K562 (cell line): ENCODE results near the gene SLC39A13. TPM values are rescaled to one million over a fixed set of nuclear protein-coding genes. Genes with fewer than 3 reads are reported as not detected.

ENCODE experiments used
- ATAC-seq: fragments of 200-7000 bp; cut with Tn5 transposase; 3 replicates; pipeline ENCODE4 v1.9.1; 2020; ENCODE audit warnings: moderate library complexity
- BruUV-seq: library from RNA; stranded (reverse); fragments of 400-500 nt; replicated peaks from 2 replicates; lab custom pipeline; 2021; lab: Mats Ljungman, UMichigan
- CTCF ChIA-PET: fragments of 300-600 bp; formaldehyde crosslinking; extraction: SDS; loops from one replicate; lab custom pipeline; 2021; ENCODE audit warnings: low intra/inter-chr PET ratio; lab: Yijun Ruan, JAX
- POLR2A ChIA-PET: fragments of 300-600, 350-650 bp; sonication (Branson Sonifier 250); formaldehyde crosslinking; extraction: SDS; loops from one replicate; lab custom pipeline; 2021; ENCODE audit warnings: antibody characterized with exemption, inconsistent platforms; lab: Yijun Ruan, JAX
- DNase-seq, 4 experiments: peaks; one replicate each; pipeline versions ENCODE4 v3.0.0 to v3.0.0-alpha.2; 2011 to 2018; ENCODE audit warnings: low spot score in 3 of 4, mixed read lengths in 3 of 4; ENCODE audit errors: extremely low read depth in 1 of 4
- FAIRE-seq: peaks from 2 replicates; lab custom pipeline; 2011; peaks lifted over from hg19 to GRCh38; lab: Jason Lieb, UNC
- H2AFZ ChIP-seq: 2 replicates; pipeline ENCODE4 v1.6.0; 2011; ENCODE audit warnings: low read depth, low read length, control low read depth, inconsistent platforms
- H3K27ac ChIP-seq: fragments of 200-600 bp; 3 replicates; pipeline ENCODE4 v1.8.0; 2011; ENCODE audit warnings: low read depth, mild to moderate bottlenecking, control low read depth, inconsistent platforms, low read length, moderate library complexity, mixed read lengths; ENCODE audit errors: extremely low read depth
- H3K27me3 ChIP-seq, 2 experiments: fragments of 300-600 bp in 1 of 2; 2 replicates in 1 of 2; 3 replicates in 1 of 2; pipeline versions ENCODE4 v1.6.0 to v1.8.0; 2011; ENCODE audit warnings: inconsistent platforms in 2 of 2, low read length in 2 of 2, mild to moderate bottlenecking in 1 of 2, mixed read lengths in 1 of 2, moderate library complexity in 1 of 2; ENCODE audit not compliant: control insufficient read depth in 2 of 2, insufficient read depth in 2 of 2
- H3K36me3 ChIP-seq: fragments of 300-600 bp; 3 replicates; pipeline ENCODE4 v1.8.0; 2011; ENCODE audit warnings: mild to moderate bottlenecking, low read length, inconsistent platforms; ENCODE audit not compliant: control insufficient read depth, insufficient read depth
- H3K4me1 ChIP-seq, 2 experiments: fragments of 200-600 bp in 1 of 2; replicated peaks in 1 of 2; 2 replicates in 1 of 2; 3 replicates in 1 of 2; pipeline versions ENCODE4 v1.5.1 to v1.8.0; 2011; ENCODE audit warnings: inconsistent platforms in 2 of 2, low read length in 2 of 2, mild to moderate bottlenecking in 1 of 2, mixed read lengths in 1 of 2, moderate library complexity in 1 of 2; ENCODE audit not compliant: control insufficient read depth in 2 of 2, insufficient read depth in 2 of 2
- H3K4me2 ChIP-seq: 2 replicates; pipeline ENCODE4 v1.6.1; 2011; ENCODE audit warnings: low read length, control low read depth, inconsistent platforms, mixed read lengths; ENCODE audit not compliant: insufficient read depth
- H3K4me3 ChIP-seq: fragments of 200-600 bp; sonication (generic), shearing (Covaris generic); 2 replicates; pipeline ENCODE4 v1.5.1; 2016; ENCODE audit warnings: control low read depth, inconsistent platforms
- H3K79me2 ChIP-seq: fragments of 200-600 bp; 3 replicates; pipeline ENCODE4 v1.8.0; 2011; ENCODE audit warnings: low read length, inconsistent platforms; ENCODE audit not compliant: control insufficient read depth, insufficient read depth
- H3K9ac ChIP-seq, 2 experiments: 2 replicates each; pipeline versions ENCODE4 v1.6.0 to v1.6.1; 2011; ENCODE audit warnings: low read depth in 2 of 2, low read length in 2 of 2, control low read depth in 1 of 2, inconsistent platforms in 1 of 2, mild to moderate bottlenecking in 1 of 2, mixed read lengths in 1 of 2; ENCODE audit not compliant: insufficient read depth in 1 of 2
- H3K9me1 ChIP-seq: one replicate; pipeline ENCODE4 v1.6.0; 2011; ENCODE audit warnings: inconsistent platforms, mild to moderate bottlenecking, low read length, moderate library complexity; ENCODE audit not compliant: control insufficient read depth, insufficient read depth
- H3K9me3 ChIP-seq: replicated peaks from 2 replicates; pipeline ENCODE4 v1.5.1; 2011; ENCODE audit warnings: low read depth, low read length, inconsistent platforms; ENCODE audit not compliant: control insufficient read depth, insufficient read depth
- H4K20me1 ChIP-seq: replicated peaks from 2 replicates; pipeline ENCODE4 v1.6.1; 2011; ENCODE audit warnings: low read length, inconsistent platforms, mixed read lengths; ENCODE audit not compliant: control insufficient read depth, insufficient read depth
- CBFA2T3 ChIP-seq: fragments of 450-650 bp; IDR thresholded peaks from 2 replicates; pipeline ENCODE4 v1.6.1; 2017
- MEIS2 ChIP-seq: fragments of 450-650 bp; IDR thresholded peaks from 2 replicates; pipeline ENCODE4 v1.6.1; 2014; ENCODE audit warnings: mild to moderate bottlenecking; ENCODE audit not compliant: partially characterized antibody
- NR0B1 ChIP-seq: fragments of 450-650 bp; IDR thresholded peaks from one replicate; pipeline ENCODE4 v1.6.1; 2018; ENCODE audit warnings: mild to moderate bottlenecking, moderate library complexity; ENCODE audit not compliant: partially characterized antibody
- TAF7 ChIP-seq: fragments of 450-650 bp; IDR thresholded peaks from 2 replicates; pipeline ENCODE4 v1.6.1; 2016; ENCODE audit warnings: missing genetic modification characterization, missing compliant biosample characterization
- ZBTB33 ChIP-seq: sonication (generic); formaldehyde crosslinking; IDR thresholded peaks from 2 replicates; pipeline ENCODE4 v1.8.1; 2023; ENCODE audit warnings: mild to moderate bottlenecking, missing genetic modification reagents
- WGBS: fragments of 100-300 bp; shearing (Covaris generic); methylation state at CpG from one replicate; pipeline ENCODE4 v1.1.6; 2016; ENCODE audit warnings: low coverage, mixed read lengths; ENCODE audit not compliant: insufficient coverage; ENCODE audit errors: missing lambda C conversion rate; 5-methylcytosine and 5-hydroxymethylcytosine counted together
- in situ Hi-C: fragments of 300-500 bp; cut with MboI; formaldehyde crosslinking; loops from 4 replicates; pipeline ENCODE4 v1.15.0; 2018; ENCODE audit warnings: inconsistent platforms, mixed read lengths
- intact Hi-C: fragments of 100-400 bp; cut with micrococcal nuclease; formaldehyde crosslinking; loops from 2 replicates; pipeline ENCODE4 v1.14.2; 2022
- polyA plus RNA-seq, 8 experiments: library from polyadenylated mRNA; depleted of rRNA in 4 of 8; stranded (reverse) in 5 of 8; unstranded in 3 of 8; fragments of >200 nt; fragmentation: Nextera tagmentation in 2 of 8; fragmentation: Illumina TruSeq in 1 of 8; extraction: Ambion mirVana in 2 of 8; extraction: Trizol in 1 of 8; gene quantifications; 2 replicates each; pipeline versions ENCODE4 v1.2.1 to v1.2.3, GENCODE V29; 2011 to 2014; ENCODE audit warnings: inconsistent platforms in 1 of 8, missing spikeins in 1 of 8
- total RNA-seq, 7 experiments: library from RNA; depleted of rRNA in 6 of 7; stranded (reverse); fragments of >200 nt in 6 of 7; fragmentation: Illumina TruSeq in 2 of 7; extraction: Trizol in 2 of 7; gene quantifications; 2 replicates each; pipeline versions ENCODE4 v1.2.1 to v1.2.3, GENCODE V29; 2011 to 2021; ENCODE audit warnings: low replicate concordance in 1 of 7

Gene SLC39A13
- total and polyA plus RNA-seq, 9 of the 15 experiments (the other 6 are each of a cell fraction or from before 2014, with no cell fraction given), result 0.17 to 15.9 (median 3.2) TPM

GRCh38 chr11:47437746-47438418, 29.5 kb downstream of the SLC39A13 start:
- H3K27ac ChIP-seq, result no peak overlapping the region
- H3K9ac ChIP-seq, result peak overlapping the region in 1 of 2 experiments; percentile 37; a peak in 1 of 4 replicates
- intact Hi-C loops, result no loop called here
- in situ Hi-C loops, result no loop called here
- no peak for DNase-seq
- no peaks in the 10 kb centered on the region for H3K9me1 ChIP-seq
- FAIRE-seq, result no peak
- TF ChIP-seq MEIS2, result no peak
- no peak for TF ChIP-seq TAF7 (tag)
- no peak for TF ChIP-seq CBFA2T3
- no peak overlapping the region for H2AFZ ChIP-seq
- no peaks in the 10 kb centered on the region for H3K79me2 ChIP-seq
- no peak overlapping the region for H3K4me3 ChIP-seq
- peak; percentile 28; the same call in 2 of the 3 replicates for ATAC-seq
- H3K4me2 ChIP-seq, result no peak overlapping the region
- H3K9me3 ChIP-seq, result no peaks in the 10 kb centered on the region
- 41% methylated on average over 12 of the region's 16 CpGs for WGBS
- H4K20me1 ChIP-seq, result no peaks in the 10 kb centered on the region
- no peaks in the 10 kb centered on the region for H3K36me3 ChIP-seq
- POLR2A ChIA-PET, result interaction anchor here (1.1 kb wide), 1 partner anchor 12 kb away, joined by 3 read pairs; the partner anchor contains the start of gene PSMC3
- no peaks in the 10 kb centered on the region for H3K27me3 ChIP-seq
- peaks cover 0 to 9% of the 10 kb centered on the region in 2 experiments; a peak in 2 of 5 replicates for H3K4me1 ChIP-seq
- BruUV-seq, result no TSS peak
- CTCF ChIA-PET, result no interaction called here

- no peak overlapping the region for H3K4me2 ChIP-seq
- no peak overlapping the region for H2AFZ ChIP-seq
- H3K27me3 ChIP-seq, result no peaks in the 10 kb centered on the region
- ChIA-PET CTCF (no interaction called here), POLR2A (interaction anchor here (0.5 kb wide), 1 partner anchor 437 kb away, joined by 3 read pairs; no protein-coding TSS in a partner anchor)
- TF ChIP-seq ZBTB33 (peak; percentile 88), NR0B1 (no peak)
- H3K4me1 ChIP-seq, result peaks cover 0 to 9% of the 10 kb centered on the region in 2 experiments; a peak in 2 of 5 replicates
- H4K20me1 ChIP-seq, result no peaks in the 10 kb centered on the region
- H3K9ac ChIP-seq, result no peak overlapping the region
- no peaks in the 10 kb centered on the region for H3K36me3 ChIP-seq
- no TSS peak for BruUV-seq
- no peaks in the 10 kb centered on the region for H3K9me3 ChIP-seq
- WGBS, result 80% methylated on average over 17 of the region's 18 CpGs
- no peaks in the 10 kb centered on the region for H3K79me2 ChIP-seq
- FAIRE-seq (no peak), DNase-seq (no peak), ATAC-seq (no peak)
- no peaks in the 10 kb centered on the region for H3K9me1 ChIP-seq
- in situ Hi-C loops (no loop called here), intact Hi-C loops (no loop called here)
- H3K27ac ChIP-seq, result no peak overlapping the region
- no peak overlapping the region for H3K4me3 ChIP-seq
These were observed 30.3 kb downstream of the SLC39A13 start for GRCh38 chr11:47438721-47439120.
